ENCODE data around the gene HK3. TPM values are rescaled to one million over a fixed set of nuclear protein-coding genes. Genes with fewer than 3 reads are reported as not detected.

Gene HK3
- total RNA-seq, 1 experiment from 2014 or later = 0.17 TPM

GRCh38 chr5:176881021-176881749, 18.0 kb downstream of the HK3 start (continued):
- TF ChIP-seq E2F4 (CRISPR knock-in tag; IDR thresholded peaks at IDR 0.05; ENCODE audit: borderline replicate concordance, low read depth) (no peak), AR (CRISPR knock-in tag; IDR thresholded peaks at IDR 0.05) (no peak), ETV6 (CRISPR knock-in tag; IDR thresholded peaks at IDR 0.05) (no peak), RELA (CRISPR knock-in tag; IDR thresholded peaks at IDR 0.05; ENCODE audit: borderline replicate concordance) (no peak), ELF4 (CRISPR knock-in tag; IDR thresholded peaks at IDR 0.05; ENCODE audit: low read depth) (no peak)

- no peaks in the 10 kb centered on the region for H3K27me3 Mint-ChIP-seq (ENCODE audit: low read depth)
- POLR2A ChIA-PET = no interaction called here
- no peaks in the 10 kb centered on the region for H3K36me3 Mint-ChIP-seq
- no peak for DNase-seq (ENCODE audit: low spot score)
- H3K4me1 Mint-ChIP-seq = no peaks in the 10 kb centered on the region
- no peak overlapping the region for H3K4me3 Mint-ChIP-seq
- no peaks in the 10 kb centered on the region for H3K9me3 Mint-ChIP-seq
- no peak overlapping the region for H3K27ac Mint-ChIP-seq
- no peak for ATAC-seq
- CTCF ChIA-PET = interaction anchor here (1.2 to 2.3 kb wide), 3 partner anchors 10 to 220 kb away, joined by 3 to 8 read pairs (median 6); no protein-coding TSS in a partner anchor
- no peak for TF ChIP-seq NFATC4 (CRISPR knock-in tag; IDR thresholded peaks at IDR 0.05)
- TF ChIP-seq ERG (CRISPR knock-in tag; IDR thresholded peaks at IDR 0.05) = no peak
- no peak for TF ChIP-seq SOX15 (CRISPR knock-in tag; IDR thresholded peaks at IDR 0.05)
- no peak for TF ChIP-seq SMAD3 (CRISPR knock-in tag; IDR thresholded peaks at IDR 0.05; ENCODE audit: borderline replicate concordance)
- TF ChIP-seq NFYB (CRISPR knock-in tag; conservative IDR thresholded peaks at IDR 0.05; ENCODE audit: low read depth) = no peak
- TF ChIP-seq HMGXB4 (CRISPR knock-in tag; IDR thresholded peaks at IDR 0.05) = no peak
- no peak for TF ChIP-seq FOXP1 (CRISPR knock-in tag; IDR thresholded peaks at IDR 0.05; ENCODE audit: borderline replicate concordance)
- no peak for TF ChIP-seq ARID4B (CRISPR knock-in tag; IDR thresholded peaks at IDR 0.05; ENCODE audit: borderline replicate concordance)
- no peak for TF ChIP-seq RORB (CRISPR knock-in tag; IDR thresholded peaks at IDR 0.05)
- TF ChIP-seq NR2C2 (CRISPR knock-in tag; IDR thresholded peaks at IDR 0.05) = no peak
- no peak for TF ChIP-seq GTF2I (CRISPR knock-in tag; conservative IDR thresholded peaks at IDR 0.05)
- TF ChIP-seq MXD4 (CRISPR knock-in tag; IDR thresholded peaks at IDR 0.05; ENCODE audit: borderline replicate concordance) = no peak
- TF ChIP-seq MAX (CRISPR knock-in tag; IDR thresholded peaks at IDR 0.05) = no peak
- no peak for TF ChIP-seq STAT6 (CRISPR knock-in tag; conservative IDR thresholded peaks at IDR 0.05; ENCODE audit: low read depth)
- no peak for TF ChIP-seq ZNF396 (CRISPR knock-in tag; IDR thresholded peaks at IDR 0.05; ENCODE audit: borderline replicate concordance)
- no peak for TF ChIP-seq HMGA2 (CRISPR knock-in tag; IDR thresholded peaks at IDR 0.05)
These were observed 18.7 kb downstream of the HK3 start for GRCh38 chr5:176880366-176881020.

All from WTC11 (cell line).